Neural cell (in vitro differentiated cells): ENCODE data around the gene ANKRD13A.

ENCODE experiments used
- EP300 ChIP-seq: fragments of 450-650 bp; conservative IDR thresholded peaks from 2 replicates; pipeline ENCODE4 v1.6.1; 2014; ENCODE audit warnings: antibody characterized with exemption, mild to moderate bottlenecking, moderate library complexity; ENCODE audit not compliant: poor library complexity, severe bottlenecking
- EZH2 ChIP-seq: fragments of 200-600, 300-800 bp; shearing (Covaris generic), sonication (generic); IDR thresholded peaks from 2 replicates; pipeline ENCODE4 v1.6.1; 2014; ENCODE audit warnings: antibody characterized with exemption, low read length, borderline replicate concordance, mild to moderate bottlenecking; ENCODE audit not compliant: insufficient read depth, poor library complexity, severe bottlenecking
- MXI1 ChIP-seq: fragments of 450-650 bp; conservative IDR thresholded peaks from 2 replicates; pipeline ENCODE4 v1.6.1; 2014; ENCODE audit warnings: antibody characterized with exemption, mild to moderate bottlenecking; ENCODE audit not compliant: poor library complexity, severe bottlenecking
- POLR2AphosphoS5 ChIP-seq: IDR thresholded peaks from 2 replicates; pipeline ENCODE4 v1.6.1; 2012
- TAF1 ChIP-seq: IDR thresholded peaks from 2 replicates; pipeline ENCODE4 v1.6.1; 2012; ENCODE audit warnings: low read depth
- TF ChIP-seq, protein P1 (sequence below): IDR thresholded peaks from 2 replicates; pipeline ENCODE4 v1.6.1; 2012; ENCODE audit warnings: borderline replicate concordance
- TF ChIP-seq, protein P2 (sequence below): fragments of 450-650 bp; IDR thresholded peaks from 2 replicates; pipeline ENCODE4 v1.5.1; 2014; ENCODE audit warnings: antibody characterized with exemption, mild to moderate bottlenecking, moderate library complexity; ENCODE audit not compliant: poor library complexity, severe bottlenecking

DNA sequence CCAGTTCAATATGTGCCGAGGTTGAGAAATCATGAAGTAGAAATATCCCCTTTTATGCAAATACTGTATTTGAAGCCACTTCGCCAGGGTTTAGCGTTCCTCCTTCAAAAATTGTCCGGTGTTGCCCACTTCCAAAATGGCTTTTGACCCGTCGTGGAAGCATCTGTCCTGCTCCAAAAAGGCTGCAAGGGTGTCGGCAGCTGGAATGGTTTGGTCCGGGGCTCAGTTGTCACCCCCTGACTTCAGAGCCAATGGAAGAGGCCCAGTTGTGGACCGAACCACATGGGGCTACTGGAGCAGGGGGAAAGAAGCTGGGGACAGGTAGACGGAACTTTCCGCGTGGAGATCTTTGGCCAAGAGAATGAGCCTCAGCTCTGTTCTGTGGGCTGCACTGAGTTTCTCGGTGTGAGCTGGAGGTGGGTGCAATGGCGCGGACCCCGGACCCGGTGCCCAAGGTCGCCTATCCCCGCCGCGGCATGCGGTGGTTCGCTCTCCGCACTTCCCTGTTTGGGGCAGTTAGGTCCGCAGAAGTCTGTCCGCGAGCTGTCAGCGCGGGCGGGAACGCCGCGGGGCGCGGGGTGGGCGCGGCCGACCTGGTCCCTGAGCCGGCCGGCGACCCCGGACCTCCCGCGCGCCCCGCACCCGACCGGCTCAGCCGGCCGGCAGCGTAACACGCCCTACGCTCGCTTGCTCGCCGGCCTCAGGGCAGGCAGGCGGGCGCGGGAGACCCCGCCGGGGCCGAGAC, at the start of gene ANKRD13A:
- TF ChIP-seq, protein P1, sequence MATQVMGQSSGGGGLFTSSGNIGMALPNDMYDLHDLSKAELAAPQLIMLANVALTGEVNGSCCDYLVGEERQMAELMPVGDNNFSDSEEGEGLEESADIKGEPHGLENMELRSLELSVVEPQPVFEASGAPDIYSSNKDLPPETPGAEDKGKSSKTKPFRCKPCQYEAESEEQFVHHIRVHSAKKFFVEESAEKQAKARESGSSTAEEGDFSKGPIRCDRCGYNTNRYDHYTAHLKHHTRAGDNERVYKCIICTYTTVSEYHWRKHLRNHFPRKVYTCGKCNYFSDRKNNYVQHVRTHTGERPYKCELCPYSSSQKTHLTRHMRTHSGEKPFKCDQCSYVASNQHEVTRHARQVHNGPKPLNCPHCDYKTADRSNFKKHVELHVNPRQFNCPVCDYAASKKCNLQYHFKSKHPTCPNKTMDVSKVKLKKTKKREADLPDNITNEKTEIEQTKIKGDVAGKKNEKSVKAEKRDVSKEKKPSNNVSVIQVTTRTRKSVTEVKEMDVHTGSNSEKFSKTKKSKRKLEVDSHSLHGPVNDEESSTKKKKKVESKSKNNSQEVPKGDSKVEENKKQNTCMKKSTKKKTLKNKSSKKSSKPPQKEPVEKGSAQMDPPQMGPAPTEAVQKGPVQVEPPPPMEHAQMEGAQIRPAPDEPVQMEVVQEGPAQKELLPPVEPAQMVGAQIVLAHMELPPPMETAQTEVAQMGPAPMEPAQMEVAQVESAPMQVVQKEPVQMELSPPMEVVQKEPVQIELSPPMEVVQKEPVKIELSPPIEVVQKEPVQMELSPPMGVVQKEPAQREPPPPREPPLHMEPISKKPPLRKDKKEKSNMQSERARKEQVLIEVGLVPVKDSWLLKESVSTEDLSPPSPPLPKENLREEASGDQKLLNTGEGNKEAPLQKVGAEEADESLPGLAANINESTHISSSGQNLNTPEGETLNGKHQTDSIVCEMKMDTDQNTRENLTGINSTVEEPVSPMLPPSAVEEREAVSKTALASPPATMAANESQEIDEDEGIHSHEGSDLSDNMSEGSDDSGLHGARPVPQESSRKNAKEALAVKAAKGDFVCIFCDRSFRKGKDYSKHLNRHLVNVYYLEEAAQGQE: peak; percentile 55
- TF ChIP-seq, protein P2, sequence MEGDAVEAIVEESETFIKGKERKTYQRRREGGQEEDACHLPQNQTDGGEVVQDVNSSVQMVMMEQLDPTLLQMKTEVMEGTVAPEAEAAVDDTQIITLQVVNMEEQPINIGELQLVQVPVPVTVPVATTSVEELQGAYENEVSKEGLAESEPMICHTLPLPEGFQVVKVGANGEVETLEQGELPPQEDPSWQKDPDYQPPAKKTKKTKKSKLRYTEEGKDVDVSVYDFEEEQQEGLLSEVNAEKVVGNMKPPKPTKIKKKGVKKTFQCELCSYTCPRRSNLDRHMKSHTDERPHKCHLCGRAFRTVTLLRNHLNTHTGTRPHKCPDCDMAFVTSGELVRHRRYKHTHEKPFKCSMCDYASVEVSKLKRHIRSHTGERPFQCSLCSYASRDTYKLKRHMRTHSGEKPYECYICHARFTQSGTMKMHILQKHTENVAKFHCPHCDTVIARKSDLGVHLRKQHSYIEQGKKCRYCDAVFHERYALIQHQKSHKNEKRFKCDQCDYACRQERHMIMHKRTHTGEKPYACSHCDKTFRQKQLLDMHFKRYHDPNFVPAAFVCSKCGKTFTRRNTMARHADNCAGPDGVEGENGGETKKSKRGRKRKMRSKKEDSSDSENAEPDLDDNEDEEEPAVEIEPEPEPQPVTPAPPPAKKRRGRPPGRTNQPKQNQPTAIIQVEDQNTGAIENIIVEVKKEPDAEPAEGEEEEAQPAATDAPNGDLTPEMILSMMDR: peak; percentile 25
- TF ChIP-seq POLR2AphosphoS5 (peak; percentile 59), MXI1 (peak; percentile 78), TAF1 (no peak), EP300 (peak; percentile 60), EZH2 (no peak)
